ENCODE measurements around the gene KCNAB1.

Gene KCNAB1

DNA sequence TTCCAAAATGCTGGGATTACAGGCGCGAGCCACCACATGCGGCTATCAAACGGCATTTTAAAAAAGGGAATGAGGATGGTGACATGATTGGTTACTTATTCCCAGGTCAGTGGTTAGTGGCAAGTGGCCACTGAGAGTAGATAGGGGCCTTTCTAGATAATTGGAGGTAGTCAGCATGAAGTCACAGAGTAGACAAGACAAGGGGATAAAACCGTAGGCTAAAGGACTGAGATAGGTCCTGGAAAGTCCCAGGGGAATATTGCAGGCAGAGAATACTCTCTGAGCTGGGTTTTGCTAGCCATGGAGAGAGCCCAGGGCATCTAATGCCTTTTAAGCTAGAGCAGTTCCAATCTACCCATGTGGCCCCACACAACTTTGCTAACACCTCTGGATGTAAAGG is 52.2 kb downstream of the KCNAB1 start:
- no peak for TF ChIP-seq CTCF (IDR thresholded peaks at IDR 0.05; ENCODE audit: low read depth, low read length)
- in situ Hi-C loops (cut with HindIII; ENCODE audit: low sequenced_read_pairs), result no loop called here
- DNase-seq (ENCODE audit: low read depth, low spot score), result no peak

DNA sequence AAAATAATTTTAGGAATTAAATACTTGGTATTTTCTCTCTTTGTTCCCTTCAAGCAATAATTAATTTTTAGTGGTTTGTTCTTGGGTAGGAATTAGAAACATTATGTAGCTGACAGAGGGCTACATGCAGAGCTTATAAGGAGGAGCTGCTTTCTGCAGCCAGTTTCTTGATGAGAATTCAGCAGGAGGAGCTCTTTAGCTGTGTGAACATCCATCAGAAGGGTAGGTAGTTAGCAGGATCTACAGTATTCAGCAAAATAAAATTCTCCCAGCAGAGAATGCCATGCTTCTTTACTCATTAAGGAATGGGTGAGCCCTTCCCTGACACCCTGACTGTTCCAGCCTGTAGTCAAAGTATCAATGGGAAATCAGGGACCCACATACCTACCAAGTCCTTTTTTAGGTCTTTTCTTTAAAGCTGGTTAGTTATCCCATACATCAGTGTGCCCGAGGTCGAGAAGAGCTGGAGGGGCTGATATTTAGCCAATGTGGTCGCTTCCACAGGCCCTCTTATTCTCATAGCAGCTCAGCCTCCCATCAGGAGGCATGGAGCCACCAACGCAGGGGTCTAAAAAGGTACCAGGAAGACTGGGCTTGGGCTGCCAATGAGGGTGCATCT is 54.0 kb downstream of the KCNAB1 start:
- no peak overlapping the region for H3K4me3 ChIP-seq (ENCODE audit: low read depth, low read length)
- peak; percentile 58 for TF ChIP-seq CTCF (IDR thresholded peaks at IDR 0.05; ENCODE audit: low read depth, low read length)
- DNase-seq (ENCODE audit: low read depth, low spot score), result peak; percentile 69
- in situ Hi-C loops (cut with HindIII; ENCODE audit: low sequenced_read_pairs), result no loop called here

More for the DNA sequence above, 52.2 kb downstream of the KCNAB1 start:
- H3K4me3 ChIP-seq (ENCODE audit: low read depth, low read length), result no peak overlapping the region

- H3K4me3 ChIP-seq (ENCODE audit: low read depth, low read length), result no peak overlapping the region
- peak; percentile 75 for DNase-seq (ENCODE audit: low read depth, low spot score)
- no peak for TF ChIP-seq CTCF (IDR thresholded peaks at IDR 0.05; ENCODE audit: low read depth, low read length)
- in situ Hi-C loops (cut with HindIII; ENCODE audit: low sequenced_read_pairs), result no loop called here
These were observed 55.2 kb downstream of the KCNAB1 start for GRCh38 chr3:156175570-156175969.

DNA sequence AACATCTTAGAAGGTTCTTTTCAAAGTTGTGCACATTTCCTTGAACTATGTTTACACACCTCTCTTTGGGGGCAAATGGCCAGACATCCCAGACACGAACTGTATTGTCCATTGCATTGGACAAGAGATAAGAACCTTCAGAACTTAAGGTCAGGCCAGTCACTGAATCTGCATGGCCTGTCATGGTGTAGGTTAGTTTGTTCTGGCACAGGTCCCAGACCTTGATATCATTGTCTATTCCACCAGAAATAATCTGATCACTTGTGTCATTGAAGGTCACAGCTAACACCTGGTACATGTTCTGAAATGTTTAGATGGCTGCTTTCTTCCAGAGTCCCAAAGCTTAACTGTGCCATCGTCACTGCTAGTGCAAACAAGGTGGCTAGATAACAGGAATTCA is 55.7 kb downstream of the KCNAB1 start:
- no peak overlapping the region for H3K4me3 ChIP-seq (ENCODE audit: low read depth, low read length)
- no peak for DNase-seq (ENCODE audit: low read depth, low spot score)
- in situ Hi-C loops (cut with HindIII; ENCODE audit: low sequenced_read_pairs), result no loop called here
- TF ChIP-seq CTCF (IDR thresholded peaks at IDR 0.05; ENCODE audit: low read depth, low read length), result no peak

- TF ChIP-seq CTCF (IDR thresholded peaks at IDR 0.05; ENCODE audit: low read depth, low read length), result no peak
- H3K4me3 ChIP-seq (ENCODE audit: low read depth, low read length), result no peak overlapping the region
- DNase-seq (ENCODE audit: low read depth, low spot score), result no peak
- in situ Hi-C loops (cut with HindIII; ENCODE audit: low sequenced_read_pairs), result no loop called here
These were observed 56.3 kb downstream of the KCNAB1 start for GRCh38 chr3:156176629-156177210.

- no peak overlapping the region for H3K4me3 ChIP-seq (ENCODE audit: low read depth, low read length)
- in situ Hi-C loops (cut with HindIII; ENCODE audit: low sequenced_read_pairs), result no loop called here
- no peak for TF ChIP-seq CTCF (IDR thresholded peaks at IDR 0.05; ENCODE audit: low read depth, low read length)
- peak; percentile 70 for DNase-seq (ENCODE audit: low read depth, low spot score)
These were observed 59.7 kb downstream of the KCNAB1 start for GRCh38 chr3:156180077-156180476.
